Measurements from ENCODE around the gene VRK2. TPM values are rescaled to one million over a fixed set of nuclear protein-coding genes. Genes with fewer than 3 reads are reported as not detected.

The VRK2 gene
- total RNA-seq, 3 donors from 2014 or later, result 26.9 to 34.0 (median 28.2) TPM

- intact Hi-C loops (cut with DNase I; ENCODE audit: low total_unique reads), result no loop called here
- TF ChIP-seq POLR2A (IDR thresholded peaks at IDR 0.05), result no peak
- TF ChIP-seq, protein P1, sequence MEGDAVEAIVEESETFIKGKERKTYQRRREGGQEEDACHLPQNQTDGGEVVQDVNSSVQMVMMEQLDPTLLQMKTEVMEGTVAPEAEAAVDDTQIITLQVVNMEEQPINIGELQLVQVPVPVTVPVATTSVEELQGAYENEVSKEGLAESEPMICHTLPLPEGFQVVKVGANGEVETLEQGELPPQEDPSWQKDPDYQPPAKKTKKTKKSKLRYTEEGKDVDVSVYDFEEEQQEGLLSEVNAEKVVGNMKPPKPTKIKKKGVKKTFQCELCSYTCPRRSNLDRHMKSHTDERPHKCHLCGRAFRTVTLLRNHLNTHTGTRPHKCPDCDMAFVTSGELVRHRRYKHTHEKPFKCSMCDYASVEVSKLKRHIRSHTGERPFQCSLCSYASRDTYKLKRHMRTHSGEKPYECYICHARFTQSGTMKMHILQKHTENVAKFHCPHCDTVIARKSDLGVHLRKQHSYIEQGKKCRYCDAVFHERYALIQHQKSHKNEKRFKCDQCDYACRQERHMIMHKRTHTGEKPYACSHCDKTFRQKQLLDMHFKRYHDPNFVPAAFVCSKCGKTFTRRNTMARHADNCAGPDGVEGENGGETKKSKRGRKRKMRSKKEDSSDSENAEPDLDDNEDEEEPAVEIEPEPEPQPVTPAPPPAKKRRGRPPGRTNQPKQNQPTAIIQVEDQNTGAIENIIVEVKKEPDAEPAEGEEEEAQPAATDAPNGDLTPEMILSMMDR (IDR thresholded peaks at IDR 0.05), result no peak
- no peak for TF ChIP-seq POLR2AphosphoS5 (IDR thresholded peaks at IDR 0.05)
- DNase-seq (ENCODE audit: low spot score in 2 of 2), result no peak
- Histone ChIP-seq H3K4me1 (no peaks in the 10 kb centered on the region), H3K36me3 (no peaks in the 10 kb centered on the region), H3K27ac (no peak overlapping the region), H3K9me3 (no peaks in the 10 kb centered on the region), H3K27me3 (no peaks in the 10 kb centered on the region), H3K4me3 (no peak overlapping the region)
These were observed 11.3 kb downstream of the VRK2 start for GRCh38 chr2:58057707-58058530.

DNA sequence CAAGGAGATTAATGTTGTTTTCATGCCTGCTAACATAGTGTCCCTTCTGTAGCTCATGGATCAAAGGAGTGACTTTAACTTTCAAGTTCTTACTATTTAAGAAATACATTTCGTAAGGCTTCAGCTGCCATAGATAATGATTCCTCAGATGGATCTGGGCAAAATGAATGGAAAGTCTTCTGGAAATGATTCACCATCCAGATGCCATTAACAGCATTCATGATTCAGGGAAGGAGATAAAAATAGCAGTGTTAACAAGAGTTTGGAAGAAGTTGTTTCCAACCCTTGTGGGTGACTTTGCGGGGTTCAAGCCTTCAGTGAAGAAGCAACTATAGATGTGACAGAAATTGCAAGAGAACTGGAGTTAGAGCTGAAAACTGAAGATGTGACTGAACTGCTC, 17.0 kb downstream of the VRK2 start:
- DNase-seq (ENCODE audit: low spot score in 2 of 2), result no peak
- intact Hi-C loops (cut with DNase I; ENCODE audit: low total_unique reads), result no loop called here
- TF ChIP-seq, protein P1 (IDR thresholded peaks at IDR 0.05), result no peak
- TF ChIP-seq POLR2A (IDR thresholded peaks at IDR 0.05) (no peak), POLR2AphosphoS5 (IDR thresholded peaks at IDR 0.05) (no peak)
- H3K9me3 ChIP-seq, result no peaks in the 10 kb centered on the region
- H3K27ac ChIP-seq, result no peak overlapping the region
- no peak overlapping the region for H3K4me3 ChIP-seq
- no peaks in the 10 kb centered on the region for H3K4me1 ChIP-seq
- no peaks in the 10 kb centered on the region for H3K36me3 ChIP-seq
- H3K27me3 ChIP-seq, result no peaks in the 10 kb centered on the region

GRCh38 chr2:58064086-58064485, 17.5 kb downstream of the VRK2 start:
- Histone ChIP-seq H3K27me3 (no peaks in the 10 kb centered on the region), H3K4me1 (no peaks in the 10 kb centered on the region), H3K36me3 (no peaks in the 10 kb centered on the region), H3K27ac (no peak overlapping the region), H3K4me3 (no peak overlapping the region), H3K9me3 (no peaks in the 10 kb centered on the region)
- DNase-seq (ENCODE audit: low spot score in 2 of 2), result no peak
- intact Hi-C loops (cut with DNase I; ENCODE audit: low total_unique reads), result no loop called here
- TF ChIP-seq POLR2A (IDR thresholded peaks at IDR 0.05) (no peak), POLR2AphosphoS5 (IDR thresholded peaks at IDR 0.05) (no peak)
- TF ChIP-seq, protein P1 (IDR thresholded peaks at IDR 0.05), result no peak

- Histone ChIP-seq H3K4me1 (no peaks in the 10 kb centered on the region), H3K9me3 (no peaks in the 10 kb centered on the region), H3K36me3 (no peaks in the 10 kb centered on the region), H3K27me3 (no peaks in the 10 kb centered on the region), H3K27ac (no peak overlapping the region), H3K4me3 (no peak overlapping the region)
- intact Hi-C loops (cut with DNase I; ENCODE audit: low total_unique reads), result no loop called here
- no peak for TF ChIP-seq POLR2A (IDR thresholded peaks at IDR 0.05)
- no peak for TF ChIP-seq POLR2AphosphoS5 (IDR thresholded peaks at IDR 0.05)
- TF ChIP-seq, protein P1 (IDR thresholded peaks at IDR 0.05), result no peak
- no peak for DNase-seq (ENCODE audit: low spot score in 2 of 2)
These were observed 18.6 kb downstream of the VRK2 start for GRCh38 chr2:58065248-58065647.

- no peaks in the 10 kb centered on the region for H3K4me1 ChIP-seq
- no peaks in the 10 kb centered on the region for H3K36me3 ChIP-seq
- no peak for DNase-seq (ENCODE audit: low spot score in 2 of 2)
- intact Hi-C loops (cut with DNase I; ENCODE audit: low total_unique reads), result no loop called here
- no peaks in the 10 kb centered on the region for H3K9me3 ChIP-seq
- H3K4me3 ChIP-seq, result no peak overlapping the region
- H3K27me3 ChIP-seq, result no peaks in the 10 kb centered on the region
- H3K27ac ChIP-seq, result no peak overlapping the region
- no peak for TF ChIP-seq POLR2AphosphoS5 (IDR thresholded peaks at IDR 0.05)
- TF ChIP-seq, protein P1 (IDR thresholded peaks at IDR 0.05), result no peak
- no peak for TF ChIP-seq POLR2A (IDR thresholded peaks at IDR 0.05)
These were observed 20.4 kb downstream of the VRK2 start for GRCh38 chr2:58067001-58067400.

Measured in breast epithelium (tissue), 4 donors.